Body of pancreas (tissue), 4 donors: ENCODE data around the gene CDKAL1. TPM values are rescaled to one million over a fixed set of nuclear protein-coding genes. Genes with fewer than 3 reads are reported as not detected.

Experiments
- ATAC-seq: fragments of 150-250 bp; one replicate; pipeline ENCODE4 v1.9.1; 2016
- DNase-seq, 4 donors: peaks; one replicate each; pipeline ENCODE4 v3.0.0-alpha.2; 2019
- H3K27ac ChIP-seq, 4 donors: fragments of 200-600 bp; sonication (generic); 1 replicate in 3 of 4; 2 replicates in 1 of 4; pipeline versions ENCODE4 v1.5.1 to v1.6.1; 2016 to 2019; ENCODE audit warnings: mild to moderate bottlenecking in 1 of 4, mixed read lengths in 1 of 4, moderate library complexity in 1 of 4
- H3K27me3 ChIP-seq, 2 donors: fragments of 200-600 bp; sonication (generic); one replicate each; pipeline ENCODE4 v1.6.0; 2016; ENCODE audit warnings: mild to moderate bottlenecking in 1 of 2
- H3K36me3 ChIP-seq, 2 donors: fragments of 200-600 bp; sonication (generic); replicated peaks in 1 of 2; 2 replicates each; pipeline ENCODE4 v1.5.1; 2016; ENCODE audit warnings: low read depth in 2 of 2; ENCODE audit not compliant: insufficient read depth in 1 of 2
- H3K4me1 ChIP-seq: fragments of 200-600 bp; sonication (generic); one replicate; pipeline ENCODE4 v1.6.0; 2016
- H3K4me3 ChIP-seq, 2 donors: fragments of 200-600 bp; sonication (generic); 1 replicate in 1 of 2; 2 replicates in 1 of 2; pipeline ENCODE4 v1.5.1; 2016 to 2019
- H3K9me3 ChIP-seq, 3 donors: fragments of 200-600 bp; sonication (generic); 1 replicate in 2 of 3; 2 replicates in 1 of 3; pipeline ENCODE4 v1.5.1; 2016
- CTCF ChIP-seq, 7 experiments: fragments of 450-650 bp in 4 of 7; fragments of 200-600 bp in 3 of 7; sonication (generic) in 3 of 7; IDR thresholded peaks; one replicate each; pipeline ENCODE4 v1.5.1; 2016 to 2019; ENCODE audit warnings: antibody characterized with exemption in 7 of 7
- POLR2A ChIP-seq, 3 donors: fragments of 450-650 bp; IDR thresholded peaks; one replicate each; pipeline ENCODE4 v1.6.1; 2016; ENCODE audit warnings: antibody characterized with exemption in 3 of 3, mild to moderate bottlenecking in 2 of 3
- WGBS, 2 donors: methylation state at CpG; one replicate each; pipeline ENCODE4 v1.1.5; 2017; 5-methylcytosine and 5-hydroxymethylcytosine counted together
- intact Hi-C: fragments of 100-400 bp; cut with DNase I; formaldehyde crosslinking; loops from one replicate; pipeline ENCODE4 v1.15.1; 2023
- total RNA-seq, 2 donors: library from RNA; depleted of rRNA; stranded (reverse); fragments of >200 nt; gene quantifications; one replicate each; pipeline ENCODE4 v1.1.0, GENCODE V29; 2016

The CDKAL1 gene
- total RNA-seq, 2 donors from 2014 or later = 16.3 to 18.1 TPM

GRCh38 chr6:21132856-21133838, 598.9 kb downstream of the CDKAL1 start:
- H3K27me3 ChIP-seq = no peaks in the 10 kb centered on the region
- H3K9me3 ChIP-seq = no peaks in the 10 kb centered on the region
- WGBS, 2 donors = 78 to 81% methylated on average over 6 of the region's 6 CpGs
- TF ChIP-seq POLR2A (IDR thresholded peaks at IDR 0.05) (no peak), CTCF (IDR thresholded peaks at IDR 0.05) (no peak)
- ATAC-seq (no peak), DNase-seq (no peak)
- H3K27ac ChIP-seq = no peak overlapping the region
- H3K36me3 ChIP-seq = no peaks in the 10 kb centered on the region
- intact Hi-C loops = no loop called here
- no peaks in the 10 kb centered on the region for H3K4me1 ChIP-seq
- H3K4me3 ChIP-seq = no peak overlapping the region

GRCh38 chr6:21133901-21134300, 599.6 kb downstream of the CDKAL1 start:
- DNase-seq (no peak), ATAC-seq (no peak)
- 75 to 85% methylated on average over 6 of the region's 6 CpGs for WGBS, 2 donors
- TF ChIP-seq POLR2A (IDR thresholded peaks at IDR 0.05) = no peak
- no peak for TF ChIP-seq CTCF (IDR thresholded peaks at IDR 0.05)
- Histone ChIP-seq H3K4me1 (no peaks in the 10 kb centered on the region), H3K36me3 (no peaks in the 10 kb centered on the region), H3K9me3 (no peaks in the 10 kb centered on the region), H3K27ac (no peak overlapping the region), H3K27me3 (no peaks in the 10 kb centered on the region), H3K4me3 (no peak overlapping the region)
- intact Hi-C loops = no loop called here

- Histone ChIP-seq H3K9me3 (no peaks in the 10 kb centered on the region), H3K4me3 (no peak overlapping the region), H3K27ac (no peak overlapping the region), H3K27me3 (no peaks in the 10 kb centered on the region), H3K36me3 (no peaks in the 10 kb centered on the region), H3K4me1 (no peaks in the 10 kb centered on the region)
- DNase-seq (no peak), ATAC-seq (no peak)
- intact Hi-C loops = no loop called here
- TF ChIP-seq CTCF (IDR thresholded peaks at IDR 0.05) = no peak
- no peak for TF ChIP-seq POLR2A (IDR thresholded peaks at IDR 0.05)
- WGBS, 2 donors = 89 to 95% methylated on average over 4 of the region's 4 CpGs
Measured at GRCh38 chr6:21134356-21134755, 600.1 kb downstream of the CDKAL1 start.

- TF ChIP-seq CTCF (IDR thresholded peaks at IDR 0.05) = no peak
- TF ChIP-seq POLR2A (IDR thresholded peaks at IDR 0.05) = no peak
- 96 to 97% methylated on average over 7 of the region's 7 CpGs for WGBS, 2 donors
- DNase-seq (no peak), ATAC-seq (no peak)
- H3K27ac ChIP-seq = no peak overlapping the region
- no peaks in the 10 kb centered on the region for H3K9me3 ChIP-seq
- no peaks in the 10 kb centered on the region for H3K36me3 ChIP-seq
- H3K4me1 ChIP-seq = no peaks in the 10 kb centered on the region
- intact Hi-C loops = no loop called here
- H3K4me3 ChIP-seq = no peak overlapping the region
- H3K27me3 ChIP-seq = no peaks in the 10 kb centered on the region
Measured at GRCh38 chr6:21135484-21136013, 601.3 kb downstream of the CDKAL1 start.
